Choroid plexus epithelial cell (primary cell): ENCODE measurements around the gene PLCB1.
"Not testable (repeated sequence)": the region's sequence is repeated elsewhere in the genome, so short reads cannot be mapped to it uniquely, and the experiment has no call there.

ENCODE experiments used
- DNase-seq: peaks from one replicate; pipeline ENCODE4 v3.0.0-alpha.2; 2010; ENCODE audit warnings: low read depth
- H3K4me3 ChIP-seq: 2 replicates; pipeline ENCODE4 v1.5.1; 2011; ENCODE audit warnings: low read depth, mild to moderate bottlenecking, control low read depth, low read length, moderate library complexity
- TF ChIP-seq, protein P1 (sequence below): conservative IDR thresholded peaks from 2 replicates; pipeline ENCODE4 v1.5.1; 2011; ENCODE audit warnings: low read depth, mild to moderate bottlenecking, control low read depth, inconsistent platforms, low read length, moderate library complexity

PLCB1 gene

DNA sequence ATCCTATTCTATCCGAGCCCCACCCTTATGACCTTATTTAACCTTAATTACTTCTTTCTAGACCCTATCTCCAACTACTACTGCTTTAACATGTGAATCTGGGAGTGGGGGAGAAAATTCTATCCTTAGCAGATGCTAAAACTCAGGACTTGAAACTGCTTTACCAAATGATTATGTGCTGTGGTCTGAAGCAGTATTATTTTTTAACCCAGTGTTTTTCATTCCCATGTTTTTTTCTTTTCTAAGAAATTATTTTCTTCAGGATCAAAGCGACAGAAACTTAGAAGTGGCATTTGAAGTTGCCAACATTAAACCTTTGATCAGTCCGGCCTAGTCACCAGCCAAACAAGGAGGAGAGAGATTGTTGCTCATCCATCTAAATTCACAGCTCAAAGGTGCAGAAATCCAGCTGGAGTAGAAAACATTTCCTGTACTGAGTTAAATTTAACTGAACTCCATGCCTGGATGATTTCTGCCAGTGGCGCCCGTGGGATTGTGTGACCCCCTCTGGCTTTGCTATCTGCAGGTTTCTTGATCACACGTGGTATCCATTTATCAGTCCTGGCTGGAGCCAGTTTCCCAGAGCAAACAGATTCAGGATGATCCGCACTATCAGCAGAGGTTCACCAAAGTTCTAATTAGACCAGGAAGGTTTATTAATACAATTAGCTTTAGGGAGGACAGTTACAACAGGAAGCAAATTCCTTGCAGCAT is 300.5 kb downstream of the PLCB1 start:
- H3K4me3 ChIP-seq, result no peak overlapping the region
- TF ChIP-seq, protein P1, sequence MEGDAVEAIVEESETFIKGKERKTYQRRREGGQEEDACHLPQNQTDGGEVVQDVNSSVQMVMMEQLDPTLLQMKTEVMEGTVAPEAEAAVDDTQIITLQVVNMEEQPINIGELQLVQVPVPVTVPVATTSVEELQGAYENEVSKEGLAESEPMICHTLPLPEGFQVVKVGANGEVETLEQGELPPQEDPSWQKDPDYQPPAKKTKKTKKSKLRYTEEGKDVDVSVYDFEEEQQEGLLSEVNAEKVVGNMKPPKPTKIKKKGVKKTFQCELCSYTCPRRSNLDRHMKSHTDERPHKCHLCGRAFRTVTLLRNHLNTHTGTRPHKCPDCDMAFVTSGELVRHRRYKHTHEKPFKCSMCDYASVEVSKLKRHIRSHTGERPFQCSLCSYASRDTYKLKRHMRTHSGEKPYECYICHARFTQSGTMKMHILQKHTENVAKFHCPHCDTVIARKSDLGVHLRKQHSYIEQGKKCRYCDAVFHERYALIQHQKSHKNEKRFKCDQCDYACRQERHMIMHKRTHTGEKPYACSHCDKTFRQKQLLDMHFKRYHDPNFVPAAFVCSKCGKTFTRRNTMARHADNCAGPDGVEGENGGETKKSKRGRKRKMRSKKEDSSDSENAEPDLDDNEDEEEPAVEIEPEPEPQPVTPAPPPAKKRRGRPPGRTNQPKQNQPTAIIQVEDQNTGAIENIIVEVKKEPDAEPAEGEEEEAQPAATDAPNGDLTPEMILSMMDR, result no peak
- peak; percentile 14 for DNase-seq

DNA sequence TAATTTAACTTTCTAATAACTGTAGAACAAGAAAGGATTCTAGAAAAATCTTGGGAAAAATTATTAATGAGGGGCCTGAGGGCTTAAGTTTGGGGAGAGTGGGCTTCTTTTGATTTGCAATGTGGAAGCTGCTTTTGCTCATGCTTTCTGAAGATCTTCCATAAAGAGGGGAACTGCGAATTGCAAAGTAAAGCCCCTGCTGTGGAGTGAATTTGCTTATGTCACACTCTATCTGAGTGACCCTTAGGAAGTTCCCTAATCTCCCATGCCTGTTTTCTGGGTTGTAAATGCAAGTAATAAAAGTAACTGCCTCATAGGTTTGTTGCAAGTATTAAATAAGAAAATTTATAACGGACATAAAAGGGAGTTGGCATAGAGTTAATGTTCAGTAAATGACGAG is 301.2 kb downstream of the PLCB1 start:
- no peak overlapping the region for H3K4me3 ChIP-seq
- no peak for DNase-seq
- TF ChIP-seq, protein P1, result no peak

DNA sequence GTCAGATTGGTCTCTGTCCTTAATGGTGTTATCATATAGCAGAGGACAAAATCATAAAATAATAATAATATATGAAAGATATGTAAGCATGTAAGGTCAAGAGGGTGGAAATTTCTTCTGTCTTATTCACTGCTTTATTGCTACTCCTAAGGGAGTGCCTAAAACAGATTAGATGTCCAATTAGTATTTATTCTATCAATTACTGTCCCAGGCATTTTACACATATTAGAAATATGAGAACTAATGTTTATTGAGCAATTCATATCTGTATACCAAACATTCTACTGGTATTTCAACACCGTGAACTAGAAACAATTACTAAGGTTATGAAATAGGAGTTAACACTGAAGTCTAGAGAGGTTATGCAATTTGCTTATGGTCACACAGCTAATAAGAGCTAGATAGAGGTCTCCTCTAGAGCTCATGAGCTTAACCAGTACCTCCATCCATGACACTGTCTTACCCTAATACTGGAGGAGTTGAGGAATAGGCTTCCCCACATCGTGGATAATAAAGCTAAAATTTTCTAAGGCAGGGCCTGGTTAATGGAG is 302.3 kb downstream of the PLCB1 start:
- H3K4me3 ChIP-seq, result no peak overlapping the region
- TF ChIP-seq, protein P1, result no peak
- peak; percentile 73 for DNase-seq

DNA sequence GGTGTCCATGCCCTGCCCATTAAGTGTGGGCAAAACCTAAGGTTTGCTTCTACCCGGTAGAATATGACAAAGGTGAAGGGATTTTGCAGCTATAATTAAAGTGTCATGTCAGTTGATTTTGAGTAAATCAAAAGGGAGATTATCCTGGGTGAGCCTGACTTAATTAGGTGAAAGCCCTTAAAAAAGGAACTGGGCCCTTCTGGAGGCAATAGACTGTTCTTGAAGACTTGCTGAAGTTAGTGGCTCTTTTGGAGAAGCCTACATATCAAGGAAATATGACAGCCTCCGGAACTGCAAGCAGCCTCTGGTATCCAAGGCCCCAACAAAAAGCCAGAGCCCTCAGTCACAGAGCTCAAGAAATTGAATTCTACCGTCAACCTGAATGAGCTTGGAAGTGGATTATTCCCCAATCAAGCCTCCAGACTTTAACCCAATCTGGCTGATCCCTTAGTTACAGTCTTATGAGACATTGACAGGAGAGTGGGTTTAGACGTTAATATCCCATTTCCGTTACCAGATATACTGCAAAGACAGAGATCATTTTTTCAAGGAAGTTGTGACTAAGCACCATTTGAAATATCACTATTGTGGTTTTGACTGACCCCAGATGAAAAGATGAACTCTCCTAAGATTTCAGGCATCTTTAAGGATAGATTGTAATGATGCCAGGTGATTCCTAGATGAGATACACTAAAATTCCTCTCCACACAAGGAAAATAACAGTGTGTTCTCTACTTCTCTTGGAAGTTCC is 303.4 kb downstream of the PLCB1 start:
- TF ChIP-seq, protein P1, result no peak
- no peak for DNase-seq

DNA sequence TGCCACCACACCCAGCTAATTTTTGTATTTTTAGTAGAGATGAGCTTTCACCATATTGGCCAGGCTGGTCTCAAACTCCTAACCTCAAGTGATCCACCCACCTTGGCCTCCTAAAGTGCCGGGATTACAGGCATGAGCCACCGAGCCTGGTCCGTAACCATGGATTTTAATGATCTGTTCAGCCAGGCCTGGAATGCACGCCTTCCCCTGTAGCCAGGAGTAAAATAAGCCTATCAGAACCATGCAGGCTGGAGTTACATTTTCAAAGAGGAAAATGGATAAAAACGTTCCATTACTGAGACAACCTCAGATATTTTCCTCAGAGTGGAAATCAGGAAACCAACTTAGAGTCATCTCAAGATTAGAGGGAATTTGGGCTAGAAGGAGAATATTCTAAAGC is 304.9 kb downstream of the PLCB1 start:
- H3K4me3 ChIP-seq, DNase-seq: not testable (repeated sequence)

More for the DNA sequence above, 303.4 kb downstream of the PLCB1 start:
- H3K4me3 ChIP-seq, result no peak overlapping the region

DNA sequence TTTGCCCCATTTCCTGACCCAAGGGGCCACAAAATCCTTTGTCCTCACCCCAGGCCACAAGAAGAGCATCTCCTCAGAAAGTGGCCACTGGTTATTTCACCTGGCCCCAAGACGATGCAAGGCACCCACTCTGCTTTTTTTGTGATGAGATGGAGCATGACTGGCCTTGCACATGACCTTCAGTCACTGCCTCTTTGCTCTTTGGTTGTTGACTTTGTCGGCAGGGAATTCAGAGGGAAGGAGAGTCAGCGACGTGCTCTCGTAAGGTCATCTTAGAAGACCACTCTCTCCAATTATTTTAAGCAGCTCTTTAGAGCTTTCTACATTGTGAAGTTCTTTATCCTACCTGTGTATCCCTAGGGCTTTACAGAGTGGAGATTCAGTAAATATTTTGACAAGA is 306.7 kb downstream of the PLCB1 start:
- TF ChIP-seq, protein P1, result no peak
- DNase-seq, result no peak
- no peak overlapping the region for H3K4me3 ChIP-seq

DNA sequence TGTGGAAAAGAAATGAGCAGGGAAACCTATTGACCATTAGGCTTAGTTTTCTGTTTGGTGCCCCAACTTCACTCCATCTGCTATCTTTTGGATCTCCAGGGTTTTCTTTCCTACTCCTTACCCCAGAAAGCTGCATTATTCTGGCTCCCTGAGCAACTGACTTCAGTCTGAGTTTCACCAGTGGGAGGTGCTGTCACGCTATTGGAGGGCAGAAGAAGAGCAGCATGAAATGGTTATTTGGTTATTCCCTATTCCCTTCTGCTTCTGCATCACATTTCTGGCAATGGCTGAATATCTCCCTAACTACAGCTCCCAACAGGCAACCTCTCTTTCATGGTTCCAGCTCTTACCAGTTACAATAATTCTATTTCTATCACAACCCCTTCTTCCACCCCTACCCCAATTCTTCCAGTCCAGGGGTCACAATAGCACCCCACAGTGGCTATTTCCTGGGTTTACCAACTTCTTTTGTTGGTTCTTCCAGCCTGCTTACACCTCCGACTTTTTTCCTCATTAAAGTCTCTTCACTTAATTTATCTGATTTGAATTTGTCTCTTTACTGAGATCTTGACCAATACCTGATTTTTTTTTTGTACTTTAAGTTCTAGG is 311.5 kb downstream of the PLCB1 start:
- no peak overlapping the region for H3K4me3 ChIP-seq
- TF ChIP-seq, protein P1, result no peak

More for the DNA sequence above, 311.5 kb downstream of the PLCB1 start:
- no peak for DNase-seq
